ENCODE results near the gene DGKB. TPM values are rescaled to one million over a fixed set of nuclear protein-coding genes. Genes with fewer than 3 reads are reported as not detected.

The DGKB gene
- total RNA-seq, 1 donor = not detected

- no peak for DNase-seq (ENCODE audit: low read depth)
- no peak overlapping the region for H3K4me3 ChIP-seq (ENCODE audit: low read depth, low read length)
- TF ChIP-seq CTCF (IDR thresholded peaks at IDR 0.05; ENCODE audit: insufficient read depth, low read depth, low read length) = no peak
Observed at GRCh38 chr7:14637968-14638367, 264.6 kb downstream of the DGKB start.

DNA sequence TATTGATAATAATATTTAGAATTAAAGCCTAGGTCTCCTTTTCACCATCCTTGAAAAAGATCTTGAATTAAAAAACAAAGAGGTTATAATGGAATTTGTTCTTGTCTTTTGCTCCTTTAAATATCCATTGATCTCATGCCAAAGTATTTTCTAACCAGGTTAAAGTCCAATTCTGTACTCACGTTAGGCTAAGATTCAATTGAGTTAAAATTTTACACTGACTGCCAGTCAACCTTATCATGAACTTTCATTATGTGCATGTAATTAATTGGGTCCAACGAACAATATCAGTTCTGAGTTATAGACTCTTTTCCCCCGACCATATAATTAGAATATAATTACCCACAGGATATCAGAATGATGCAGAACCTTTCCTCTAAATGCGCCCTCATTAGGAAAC is 266.6 kb downstream of the DGKB start:
- no peak overlapping the region for H3K4me3 ChIP-seq (ENCODE audit: low read depth, low read length)
- no peak for TF ChIP-seq CTCF (IDR thresholded peaks at IDR 0.05; ENCODE audit: insufficient read depth, low read depth, low read length)

GRCh38 chr7:14630048-14630447 is 272.5 kb downstream of the DGKB start:
- TF ChIP-seq CTCF (IDR thresholded peaks at IDR 0.05; ENCODE audit: insufficient read depth, low read depth, low read length) = no peak
- DNase-seq (ENCODE audit: low read depth) = no peak
- H3K4me3 ChIP-seq (ENCODE audit: low read depth, low read length) = no peak overlapping the region

More for the DNA sequence above, 266.6 kb downstream of the DGKB start:
- DNase-seq (ENCODE audit: low read depth) = no peak

- no peak for DNase-seq (ENCODE audit: low read depth)
- no peak overlapping the region for H3K4me3 ChIP-seq (ENCODE audit: low read depth, low read length)
- TF ChIP-seq CTCF (IDR thresholded peaks at IDR 0.05; ENCODE audit: insufficient read depth, low read depth, low read length) = no peak
Observed at GRCh38 chr7:14628516-14628915, 274.0 kb downstream of the DGKB start.

DNA sequence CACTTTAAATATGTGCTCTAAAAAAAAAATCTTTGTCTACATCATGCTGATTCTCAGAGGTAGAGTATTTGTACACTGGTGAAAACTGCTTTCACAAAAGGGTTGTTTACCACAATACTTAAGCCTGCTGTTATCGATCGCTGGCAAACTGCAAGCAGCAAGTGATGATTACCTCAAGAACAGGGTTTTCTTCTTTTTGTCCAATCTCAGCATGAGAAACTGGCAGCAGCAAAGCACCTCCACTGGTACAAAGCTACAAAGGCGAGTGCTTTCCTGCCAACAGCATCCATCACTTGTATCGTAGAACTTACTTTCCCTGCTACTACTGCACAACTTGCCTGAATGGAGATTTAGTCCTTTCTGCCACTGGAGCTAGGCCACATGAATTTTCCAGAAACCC is 276.5 kb downstream of the DGKB start:
- no peak overlapping the region for H3K4me3 ChIP-seq (ENCODE audit: low read depth, low read length)
- TF ChIP-seq CTCF (IDR thresholded peaks at IDR 0.05; ENCODE audit: insufficient read depth, low read depth, low read length) = no peak
- DNase-seq (ENCODE audit: low read depth) = no peak

GRCh38 chr7:14622559-14622958 is 280.0 kb downstream of the DGKB start:
- no peak for TF ChIP-seq CTCF (IDR thresholded peaks at IDR 0.05; ENCODE audit: insufficient read depth, low read depth, low read length)
- H3K4me3 ChIP-seq (ENCODE audit: low read depth, low read length) = no peak overlapping the region
- DNase-seq (ENCODE audit: low read depth) = no peak

- no peak overlapping the region for H3K4me3 ChIP-seq (ENCODE audit: low read depth, low read length)
- no peak for DNase-seq (ENCODE audit: low read depth)
- no peak for TF ChIP-seq CTCF (IDR thresholded peaks at IDR 0.05; ENCODE audit: insufficient read depth, low read depth, low read length)
Observed at GRCh38 chr7:14606101-14606500, 296.4 kb downstream of the DGKB start.

Data from fibroblast of villous mesenchyme (primary cell).